ENCODE data around the gene ERO1A.
A peak's percentile ranks its signal among the peaks of the same experiment; 100 is the strongest.

Gene ERO1A

GRCh38 chr14:52694761-52695480, 437 bp downstream of the ERO1A start:
- DNase-seq = peak; percentile 49

- DNase-seq = no peak
Observed at GRCh38 chr14:52693532-52693931, 1.8 kb downstream of the ERO1A start.

GRCh38 chr14:52693036-52693435, 2.3 kb downstream of the ERO1A start:
- no peak for DNase-seq

GRCh38 chr14:52692248-52692962, 3.0 kb downstream of the ERO1A start:
- DNase-seq = no peak

- no peak for DNase-seq
Observed at GRCh38 chr14:52690983-52691760, 4.2 kb downstream of the ERO1A start.

GRCh38 chr14:52686176-52686575, 9.2 kb downstream of the ERO1A start:
- DNase-seq = no peak

- no peak for DNase-seq
Observed at GRCh38 chr14:52683985-52684520, 11.3 kb downstream of the ERO1A start.

- DNase-seq = no peak
Observed at GRCh38 chr14:52678591-52678990, 16.8 kb downstream of the ERO1A start.

GRCh38 chr14:52663850-52664249, 31.5 kb downstream of the ERO1A start:
- no peak for DNase-seq

- no peak for DNase-seq
Observed at GRCh38 chr14:52661314-52661713, 34.0 kb downstream of the ERO1A start.

GRCh38 chr14:52660832-52661231, 34.5 kb downstream of the ERO1A start:
- no peak for DNase-seq

GRCh38 chr14:52660325-52660724, 35.0 kb downstream of the ERO1A start:
- DNase-seq = no peak

GRCh38 chr14:52656905-52657304, 38.5 kb downstream of the ERO1A start:
- no peak for DNase-seq

- DNase-seq = no peak
Observed at GRCh38 chr14:52650774-52651173, 44.6 kb downstream of the ERO1A start.

- DNase-seq = no peak
Observed at GRCh38 chr14:52649511-52649910, 45.8 kb downstream of the ERO1A start.

GRCh38 chr14:52641745-52642144, 53.6 kb downstream of the ERO1A start:
- DNase-seq = no peak

- no peak for DNase-seq
Observed at GRCh38 chr14:52640137-52640536, 55.2 kb downstream of the ERO1A start.

- no peak for DNase-seq
Observed at GRCh38 chr14:52619687-52620086, 75.7 kb downstream of the ERO1A start.

- no peak for DNase-seq
Observed at GRCh38 chr14:52618602-52619001, 76.8 kb downstream of the ERO1A start.

GRCh38 chr14:52610187-52610586, 85.2 kb downstream of the ERO1A start:
- DNase-seq = no peak

- DNase-seq = no peak
Observed at GRCh38 chr14:52609445-52610044, 85.8 kb downstream of the ERO1A start.

GRCh38 chr14:52607061-52607460, 88.3 kb downstream of the ERO1A start:
- DNase-seq = no peak

- DNase-seq = no peak
Observed at GRCh38 chr14:52602131-52602530, 93.2 kb downstream of the ERO1A start.

Measured in activated CD4-positive, alpha-beta T cell treated with anti-CD3 and anti-CD28 coated beads, Interleukin-2, amount 50 U/mL, for 1 hour (primary cell).